ENCODE measurements around the gene TLE5. TPM values are rescaled to one million over a fixed set of nuclear protein-coding genes. Genes with fewer than 3 reads are reported as not detected.
"Not testable (repeated sequence)": the region's sequence is repeated elsewhere in the genome, so short reads cannot be mapped to it uniquely, and the experiment has no call there.

Gene TLE5
- total RNA-seq, 1 donor from 2014 or later: 401 TPM

- DNase-seq (ENCODE audit: extremely low read depth, low read depth, low spot score): no peak
Observed at GRCh38 chr19:3027981-3028304, 34.4 kb downstream of the TLE5 start.

DNA sequence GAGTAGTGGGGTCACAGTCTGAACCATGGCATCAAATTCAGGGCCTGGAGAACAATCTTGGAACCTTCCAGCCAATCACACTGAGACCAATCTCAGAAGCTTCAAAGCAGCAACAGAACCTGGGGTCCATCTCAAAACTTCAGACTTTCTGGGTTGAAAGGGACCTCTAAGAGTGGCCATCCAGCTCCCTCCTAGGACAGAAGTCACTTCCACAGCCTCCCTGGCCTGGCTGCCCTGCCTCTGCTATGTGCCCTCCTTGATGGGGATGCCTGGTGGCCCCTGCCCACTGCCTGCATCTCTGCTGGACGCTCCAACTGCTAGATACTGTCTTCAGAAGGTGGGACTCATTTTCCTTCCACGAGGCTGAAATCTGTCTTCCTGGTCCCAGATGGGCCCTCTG is 35.0 kb downstream of the TLE5 start:
- no peak for DNase-seq (ENCODE audit: extremely low read depth, low read depth, low spot score)

- no peak for DNase-seq (ENCODE audit: extremely low read depth, low read depth, low spot score)
Observed at GRCh38 chr19:3026768-3027167, 35.5 kb downstream of the TLE5 start.

DNA sequence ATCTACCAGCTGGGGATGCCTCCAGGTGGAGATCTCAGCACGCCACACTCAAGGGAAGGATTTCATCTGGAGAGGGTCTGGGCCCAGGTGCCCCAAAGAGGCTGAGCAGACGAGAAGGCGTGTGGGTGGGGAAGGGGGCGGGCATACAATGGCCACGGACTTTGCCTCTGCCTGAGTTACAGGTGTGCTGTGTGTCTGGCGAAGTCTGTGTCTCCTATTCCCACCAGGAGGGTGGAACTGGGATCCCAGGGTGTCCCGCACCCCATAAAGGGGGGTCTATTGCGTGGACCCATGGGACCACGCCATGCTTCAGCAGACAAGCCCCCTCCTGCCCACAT is 36.8 kb downstream of the TLE5 start:
- DNase-seq (ENCODE audit: extremely low read depth, low read depth, low spot score): no peak

GRCh38 chr19:3024870-3025548 is 37.3 kb downstream of the TLE5 start:
- DNase-seq (ENCODE audit: extremely low read depth, low read depth, low spot score): no peak

DNA sequence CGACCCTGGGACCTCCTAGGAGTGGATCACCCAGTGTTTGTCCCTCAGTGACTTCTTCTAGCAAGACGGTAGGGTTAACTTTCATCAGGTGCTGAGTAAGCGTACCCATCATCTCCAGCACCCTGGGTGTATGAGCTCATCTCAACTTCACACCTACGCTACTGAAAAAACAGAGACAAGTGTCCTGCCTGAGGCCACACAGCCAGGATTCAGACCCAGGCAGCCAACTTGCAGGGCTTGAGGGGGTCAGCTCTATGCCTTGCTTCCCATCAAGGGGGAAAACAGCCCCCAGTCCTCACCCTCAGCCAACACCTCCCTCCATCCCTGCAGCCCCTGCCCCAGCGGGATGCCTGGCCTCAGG is 37.8 kb downstream of the TLE5 start:
- DNase-seq (ENCODE audit: extremely low read depth, low read depth, low spot score): no peak

DNA sequence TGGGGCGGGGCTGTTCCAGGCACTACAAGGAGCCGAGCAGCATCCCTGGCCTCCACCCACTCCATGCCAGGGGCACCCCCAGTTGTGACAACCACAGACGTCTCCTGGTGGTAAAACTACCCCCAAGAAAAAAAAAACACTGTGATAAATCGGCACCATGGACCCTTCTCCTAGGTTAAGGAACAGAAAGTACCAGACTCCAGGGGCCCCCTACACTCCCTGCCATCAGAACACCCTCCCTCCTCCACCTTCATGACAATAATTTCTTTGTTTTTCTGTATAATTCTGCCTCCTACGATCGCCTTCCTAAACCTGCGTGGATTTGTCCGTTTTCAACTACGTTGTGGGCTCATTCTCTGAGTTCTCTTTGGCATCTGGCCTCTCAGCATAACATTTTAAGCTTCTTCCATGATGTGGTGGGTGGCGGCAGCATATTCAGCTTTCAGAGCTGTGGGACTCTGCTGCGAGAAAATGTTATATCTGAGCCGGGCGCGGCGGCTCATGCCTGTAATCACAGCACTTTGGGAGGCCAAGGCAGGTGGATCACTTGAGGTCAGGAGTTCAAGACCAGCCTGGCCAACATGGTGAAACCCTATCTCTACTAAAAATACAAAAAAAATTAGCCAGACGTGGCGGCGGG is 41.9 kb downstream of the TLE5 start:
- no peak for DNase-seq (ENCODE audit: extremely low read depth, low read depth, low spot score)

DNA sequence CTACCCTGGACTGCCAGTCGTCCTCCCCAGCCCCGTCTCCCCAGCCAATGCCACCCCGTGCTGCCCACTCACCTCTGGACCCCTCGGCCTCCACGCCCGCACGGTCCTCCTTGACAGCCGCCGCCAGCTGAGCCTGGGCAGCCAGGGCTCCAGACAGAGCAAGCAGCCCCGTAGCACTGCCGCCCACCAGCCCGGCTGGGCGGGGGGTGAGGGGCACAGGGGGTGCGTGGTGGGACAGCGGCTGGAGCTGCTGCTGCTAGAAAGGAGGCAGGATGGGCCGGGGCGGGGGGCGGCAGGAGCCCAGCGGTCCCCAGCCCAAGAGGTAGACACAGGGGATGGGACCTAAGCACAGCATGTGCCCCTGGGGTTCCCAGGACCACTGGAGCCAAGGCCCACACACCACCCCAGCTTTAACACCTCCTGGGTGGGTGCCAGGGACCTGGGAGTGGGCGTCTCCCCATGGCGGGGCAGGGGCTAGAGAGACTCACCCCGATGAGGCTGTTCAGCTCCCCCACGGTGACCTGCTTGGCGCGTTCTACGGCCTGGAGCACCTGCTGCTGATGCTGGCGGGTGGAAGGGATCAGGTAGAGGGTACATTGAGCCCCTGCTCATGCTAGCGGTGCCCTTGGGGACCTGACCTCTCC is 43.0 kb downstream of the TLE5 start:
- DNase-seq (ENCODE audit: extremely low read depth, low read depth, low spot score): no peak

- DNase-seq (ENCODE audit: extremely low read depth, low read depth, low spot score): no peak
Observed at GRCh38 chr19:3017923-3018322, 44.4 kb downstream of the TLE5 start.

DNA sequence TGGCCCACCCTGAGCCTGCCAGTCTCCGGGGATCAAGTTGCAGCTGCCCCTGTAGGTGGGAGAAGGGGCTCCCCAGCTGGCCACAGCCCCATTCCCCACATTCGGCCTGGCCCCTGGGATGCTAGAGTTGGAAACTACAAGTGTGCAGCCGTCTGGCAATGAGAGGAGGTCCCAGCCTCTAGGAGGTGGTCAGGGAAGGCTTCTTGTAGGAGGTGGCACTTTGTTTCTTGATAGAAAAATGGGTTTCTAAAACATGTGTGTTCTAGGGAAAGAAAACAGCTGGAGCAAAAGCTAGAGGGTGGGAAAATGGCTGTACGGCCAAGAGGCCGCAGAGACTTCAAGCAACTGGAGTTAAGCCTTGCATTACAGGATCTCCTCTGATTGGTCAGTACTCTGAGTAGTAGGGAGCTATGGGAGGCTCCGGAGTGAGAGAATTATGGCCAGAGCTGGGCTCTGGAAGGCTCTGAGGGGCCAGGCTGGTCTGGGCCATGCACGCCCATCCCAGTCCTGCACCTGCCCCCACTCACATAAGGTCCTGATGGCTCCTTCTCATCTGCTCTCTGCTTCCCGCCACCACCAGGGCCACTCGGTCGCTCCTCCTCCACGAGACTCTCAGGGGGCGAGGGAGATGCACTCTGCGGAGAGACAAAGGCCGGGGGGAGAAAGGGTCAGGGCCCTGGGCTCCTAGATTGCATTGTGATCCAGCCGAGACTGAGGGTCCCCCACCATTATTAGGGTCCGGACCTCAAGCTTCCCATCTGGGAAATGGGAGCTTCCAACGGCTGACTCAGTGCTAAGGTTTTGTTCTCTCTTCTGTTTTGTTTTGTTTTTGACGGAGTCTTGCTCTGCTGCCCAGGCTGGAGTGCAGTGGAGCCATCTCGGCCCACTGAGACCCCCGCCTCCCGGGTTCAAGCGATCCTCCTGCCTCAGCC is 46.9 kb downstream of the TLE5 start:
- DNase-seq (ENCODE audit: extremely low read depth, low read depth, low spot score): no peak

GRCh38 chr19:3014135-3014534 is 48.2 kb downstream of the TLE5 start:
- DNase-seq (ENCODE audit: extremely low read depth, low read depth, low spot score): no peak

GRCh38 chr19:3013263-3013725 is 49.0 kb downstream of the TLE5 start:
- DNase-seq (ENCODE audit: extremely low read depth, low read depth, low spot score): no peak

- no peak for DNase-seq (ENCODE audit: extremely low read depth, low read depth, low spot score)
Observed at GRCh38 chr19:3012621-3013262, 49.6 kb downstream of the TLE5 start.

- not testable (repeated sequence) for DNase-seq (ENCODE audit: extremely low read depth, low read depth, low spot score)
Observed at GRCh38 chr19:3012059-3012458, 50.2 kb downstream of the TLE5 start.

DNA sequence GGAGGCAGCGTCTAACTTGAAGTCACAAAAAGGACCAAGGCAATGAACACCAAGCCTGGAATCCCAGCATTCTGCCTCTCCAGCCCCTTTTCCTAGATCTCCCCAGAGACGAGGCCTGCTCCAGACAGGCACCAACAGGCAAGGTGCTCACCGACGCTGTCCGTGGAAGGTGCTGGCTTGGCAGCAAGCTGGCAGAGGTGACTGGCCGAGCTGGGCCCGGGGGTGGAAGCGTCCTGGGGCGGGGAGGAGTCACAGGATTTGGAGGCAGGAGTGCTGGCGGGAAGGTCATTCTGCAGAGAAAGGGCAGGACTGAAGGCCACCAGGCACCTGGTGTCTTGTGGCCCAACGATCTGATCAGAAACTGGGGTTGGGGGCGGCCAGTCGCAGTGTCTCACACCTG is 51.4 kb downstream of the TLE5 start:
- DNase-seq (ENCODE audit: extremely low read depth, low read depth, low spot score): no peak

DNA sequence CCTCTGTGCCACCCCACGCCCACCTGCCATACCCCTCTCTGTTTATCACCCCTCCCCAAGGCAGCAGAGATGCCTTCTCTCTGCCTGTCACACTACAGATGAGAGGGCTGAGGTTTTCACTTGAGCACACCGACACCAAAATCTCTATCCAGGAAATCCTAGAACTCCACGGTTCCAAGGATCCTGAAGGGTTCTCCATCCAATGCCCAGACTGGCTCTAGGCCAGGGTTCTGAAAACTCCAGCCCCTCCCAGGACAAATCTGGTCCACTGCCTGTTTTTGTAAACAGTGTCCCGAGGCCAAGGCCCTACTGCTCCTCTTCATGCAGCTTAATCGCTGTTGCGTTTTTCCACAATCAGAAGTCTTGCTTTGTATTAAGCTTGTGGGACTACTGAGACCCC is 53.3 kb downstream of the TLE5 start:
- DNase-seq (ENCODE audit: extremely low read depth, low read depth, low spot score): no peak

- no peak for DNase-seq (ENCODE audit: extremely low read depth, low read depth, low spot score)
Observed at GRCh38 chr19:3007975-3008374, 54.3 kb downstream of the TLE5 start.

DNA sequence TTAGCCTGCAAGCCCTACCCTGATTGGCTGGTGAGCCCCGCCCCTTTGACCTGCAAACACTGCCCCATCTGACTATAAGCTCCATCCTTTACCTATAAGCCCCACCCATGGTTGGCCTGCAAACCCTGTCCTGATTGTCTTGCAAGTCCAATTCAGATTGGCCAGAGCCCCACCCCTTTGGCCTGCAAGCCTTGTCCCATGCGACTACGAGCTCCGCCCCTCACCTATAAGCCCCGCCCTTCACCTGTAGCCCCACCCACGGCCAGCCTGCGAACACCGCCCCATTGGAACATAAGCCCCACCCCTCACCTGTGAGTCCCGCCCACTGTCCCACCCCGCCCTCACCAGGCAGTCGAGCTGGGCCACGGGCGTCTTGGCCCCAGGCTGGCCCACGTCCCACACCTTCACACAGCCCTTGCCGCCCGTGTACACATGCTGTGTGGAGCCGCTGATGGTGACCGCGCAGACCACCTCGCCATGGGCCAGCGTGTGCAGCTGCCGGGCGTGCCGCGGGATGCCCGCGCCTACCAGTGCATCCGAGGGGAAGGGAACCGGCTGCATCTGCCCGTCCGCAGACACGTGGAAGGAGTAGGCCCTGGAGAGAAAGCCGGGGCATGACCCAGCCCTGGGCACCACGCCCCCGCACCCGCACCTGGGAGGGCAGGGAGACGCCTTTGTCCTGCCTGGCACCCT is 56.1 kb downstream of the TLE5 start:
- DNase-seq (ENCODE audit: extremely low read depth, low read depth, low spot score): no peak

DNA sequence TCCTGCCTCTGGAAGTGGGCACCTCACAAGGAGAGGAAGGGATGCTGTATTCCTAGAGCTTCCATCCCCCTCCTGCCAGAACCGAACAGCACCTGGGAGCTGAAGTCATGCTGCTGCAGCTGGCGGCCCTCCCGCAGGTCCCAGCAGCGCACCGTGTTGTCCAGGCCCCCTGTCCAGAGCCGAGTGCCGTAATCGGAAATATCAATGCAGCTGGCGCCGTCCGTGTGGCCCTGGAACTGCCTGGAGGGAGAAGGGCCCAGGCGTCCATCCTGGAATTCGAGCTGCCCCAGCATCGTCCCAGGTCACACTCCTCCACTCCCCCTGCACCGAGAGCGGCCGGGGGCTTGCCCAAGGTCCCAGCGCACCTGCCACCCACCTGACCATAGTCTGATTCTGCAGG is 57.0 kb downstream of the TLE5 start:
- no peak for DNase-seq (ENCODE audit: extremely low read depth, low read depth, low spot score)

GRCh38 chr19:3004522-3004921 is 57.8 kb downstream of the TLE5 start:
- DNase-seq (ENCODE audit: extremely low read depth, low read depth, low spot score): no peak

Measured in glomerular endothelial cell (primary cell).